Measurements from ENCODE around the gene DCANP1. TPM values are rescaled to one million over a fixed set of nuclear protein-coding genes. Genes with fewer than 3 reads are reported as not detected.

Gene DCANP1, protein sequence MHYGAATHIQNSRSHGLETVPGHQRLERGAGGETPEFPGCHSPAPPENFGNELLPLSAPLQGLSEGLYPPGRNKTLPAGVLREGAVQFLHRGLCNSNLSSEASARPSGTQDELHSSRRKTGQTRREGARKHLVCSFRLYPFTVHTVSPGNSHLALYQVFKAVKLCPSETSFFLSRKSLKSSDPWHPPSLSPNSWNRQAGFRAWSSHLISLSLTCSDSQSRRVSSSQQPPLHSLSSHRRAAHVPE
- total RNA-seq (2022; extraction: Qiagen RNA extraction; ENCODE audit: low read depth), result not detected in 5 replicates

DNA sequence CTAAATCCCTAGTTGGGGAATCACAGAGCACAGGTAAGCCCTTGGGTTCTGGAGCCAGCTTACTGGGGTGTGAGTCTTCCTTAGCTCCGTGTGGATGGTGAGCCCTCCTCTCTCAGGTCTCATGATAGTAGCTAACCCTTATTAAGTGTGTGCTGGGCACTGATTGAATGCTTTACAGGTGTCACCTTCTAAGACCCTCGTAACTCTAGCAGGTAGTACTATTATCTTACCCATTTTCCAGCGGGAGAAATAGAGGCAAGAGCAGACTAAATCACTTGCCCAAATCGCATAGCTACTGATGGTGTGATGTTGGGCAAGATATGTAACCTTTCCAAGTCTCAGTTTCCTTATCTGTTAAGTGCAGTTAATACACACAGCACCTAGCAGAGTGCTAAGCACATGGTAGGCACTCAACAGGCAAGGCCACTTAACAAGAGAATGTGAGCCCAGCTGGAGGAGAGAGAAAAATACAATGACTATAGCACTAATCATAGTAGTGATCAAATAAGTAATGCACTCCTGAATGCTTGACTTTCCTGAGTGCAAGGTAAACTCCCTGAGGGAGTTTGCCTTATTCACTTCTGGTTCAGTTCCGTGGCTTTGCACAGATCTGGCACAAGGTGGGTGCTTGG, at the start of gene DCANP1:
Gene DCANP1, minus strand, starts transcription at position 51 of the 632 bp plus-strand sequence. CDS start 240 bp downstream, outside the sequence.

DNA sequence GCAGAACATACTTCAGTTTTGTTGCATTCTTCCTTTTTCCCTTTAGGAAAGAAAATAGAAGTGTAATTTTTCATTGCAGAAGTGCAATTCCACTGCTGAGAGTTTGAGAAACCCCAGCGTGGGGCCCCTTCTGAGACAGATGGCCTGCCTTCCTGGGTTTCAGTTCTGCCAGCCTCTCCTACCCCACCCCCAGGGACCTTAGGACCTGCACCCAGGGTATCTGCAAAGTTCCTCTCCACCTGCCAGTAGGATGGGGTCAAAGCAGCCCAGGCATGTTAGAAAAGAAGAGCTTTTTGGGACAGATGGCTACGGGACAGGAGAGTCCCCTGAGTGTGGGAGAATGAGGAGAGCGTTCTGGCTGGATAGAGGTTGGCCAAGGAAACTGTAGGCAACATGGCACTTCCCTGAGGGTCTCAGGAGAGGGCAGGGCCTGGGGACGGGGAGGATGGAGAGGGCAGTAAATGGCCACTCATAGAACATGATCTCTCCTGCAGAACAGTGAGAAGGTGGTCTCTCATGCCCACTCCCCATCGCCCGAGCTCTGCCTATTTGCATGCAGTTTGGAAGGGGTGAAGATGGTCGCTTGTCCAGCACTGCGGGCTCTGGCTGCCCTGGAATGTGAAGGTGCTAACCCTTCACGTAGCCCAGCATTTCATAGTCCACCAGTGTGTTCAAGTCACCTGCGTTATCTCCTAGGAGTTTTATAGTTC, 5.3 kb upstream of the DCANP1 start, which contains the start of gene TIFAB:
Gene TIFAB, minus strand, starts transcription at position 31 of the 710 bp plus-strand sequence. CDS start 2,412 bp downstream, outside the sequence.

DNA sequence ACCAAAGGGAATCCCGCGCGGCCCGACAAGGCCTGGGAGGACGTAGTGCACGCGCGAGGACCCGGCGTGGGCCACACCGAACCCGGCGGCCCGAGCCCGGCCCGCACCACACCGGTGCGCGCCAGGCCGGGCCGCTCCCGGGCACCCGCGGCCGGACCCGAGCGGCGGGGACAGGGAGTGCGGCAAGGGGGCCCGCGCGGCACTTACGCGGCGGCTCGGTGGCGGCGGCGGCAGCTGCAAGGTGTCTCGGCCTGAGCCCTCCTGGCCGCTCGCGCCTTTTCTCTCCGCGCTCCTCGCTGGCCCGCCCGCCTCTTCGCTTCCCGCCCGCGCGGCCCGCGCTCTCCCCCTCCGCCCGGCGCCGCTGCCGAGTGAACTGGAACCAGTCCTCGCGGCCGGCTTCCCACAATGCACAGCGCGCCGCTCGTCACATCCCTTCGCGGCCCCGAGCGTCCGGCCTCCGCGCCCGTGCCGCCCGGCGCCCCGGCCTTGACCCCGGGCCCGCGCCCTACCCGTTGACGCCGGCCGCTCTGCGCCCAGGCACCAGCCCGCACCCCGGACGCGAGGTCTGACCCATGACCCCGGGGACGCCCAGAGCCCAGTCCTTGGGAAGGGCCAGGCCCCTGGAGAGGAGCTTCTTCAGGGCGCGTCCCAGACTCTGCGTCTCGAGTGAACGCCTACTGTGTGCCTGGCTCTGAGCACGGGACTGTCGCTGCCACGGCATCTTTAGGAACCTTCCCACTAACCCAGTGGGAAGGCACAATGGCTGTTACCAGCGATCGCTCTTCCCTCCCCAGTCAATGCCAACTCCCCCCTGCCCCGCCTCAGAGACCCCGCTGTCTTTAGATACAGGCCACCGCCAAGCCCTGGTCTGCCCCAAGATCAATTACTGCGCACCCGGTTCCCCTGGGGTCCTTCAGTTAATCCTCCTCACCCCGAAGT, 48.0 kb downstream of the DCANP1 start, which contains the start of gene MACROH2A1:
Gene MACROH2A1, minus strand, starts transcription at position 377 of the 939 bp plus-strand sequence. CDS start 10,138 bp downstream, outside the sequence.

Other genes with a start within 250 kb of the DCANP1 start
- gene MACROH2A1, start 48.1 kb downstream of the DCANP1 start, total RNA-seq (2022; extraction: Qiagen RNA extraction; ENCODE audit: low read depth), result 159 to 214 TPM (median 206 TPM) in 5 replicates
- gene TIFAB, start 5.0 kb upstream of the DCANP1 start, total RNA-seq (2022; extraction: Qiagen RNA extraction; ENCODE audit: low read depth), result not detected in 5 replicates
- gene NEUROG1, start 88.6 kb upstream of the DCANP1 start, total RNA-seq (2022; extraction: Qiagen RNA extraction; ENCODE audit: low read depth), result not detected in 5 replicates
- 0.14 to 0.15 TPM (median 0.14 TPM) in 3 of 5 replicates, not detected in the others for gene CXCL14, start 131.6 kb upstream of the DCANP1 start, total RNA-seq (2022; extraction: Qiagen RNA extraction; ENCODE audit: low read depth)